Measurements from ENCODE around the gene CBX4. TPM values are rescaled to one million over a fixed set of nuclear protein-coding genes. Genes with fewer than 3 reads are reported as not detected.

CBX4 gene
- total and polyA plus RNA-seq, 10 of the 15 experiments (the other 5 are each of a cell fraction or from before 2014, with no cell fraction given), result 0.69 to 24.6 (median 4.2) TPM

DNA sequence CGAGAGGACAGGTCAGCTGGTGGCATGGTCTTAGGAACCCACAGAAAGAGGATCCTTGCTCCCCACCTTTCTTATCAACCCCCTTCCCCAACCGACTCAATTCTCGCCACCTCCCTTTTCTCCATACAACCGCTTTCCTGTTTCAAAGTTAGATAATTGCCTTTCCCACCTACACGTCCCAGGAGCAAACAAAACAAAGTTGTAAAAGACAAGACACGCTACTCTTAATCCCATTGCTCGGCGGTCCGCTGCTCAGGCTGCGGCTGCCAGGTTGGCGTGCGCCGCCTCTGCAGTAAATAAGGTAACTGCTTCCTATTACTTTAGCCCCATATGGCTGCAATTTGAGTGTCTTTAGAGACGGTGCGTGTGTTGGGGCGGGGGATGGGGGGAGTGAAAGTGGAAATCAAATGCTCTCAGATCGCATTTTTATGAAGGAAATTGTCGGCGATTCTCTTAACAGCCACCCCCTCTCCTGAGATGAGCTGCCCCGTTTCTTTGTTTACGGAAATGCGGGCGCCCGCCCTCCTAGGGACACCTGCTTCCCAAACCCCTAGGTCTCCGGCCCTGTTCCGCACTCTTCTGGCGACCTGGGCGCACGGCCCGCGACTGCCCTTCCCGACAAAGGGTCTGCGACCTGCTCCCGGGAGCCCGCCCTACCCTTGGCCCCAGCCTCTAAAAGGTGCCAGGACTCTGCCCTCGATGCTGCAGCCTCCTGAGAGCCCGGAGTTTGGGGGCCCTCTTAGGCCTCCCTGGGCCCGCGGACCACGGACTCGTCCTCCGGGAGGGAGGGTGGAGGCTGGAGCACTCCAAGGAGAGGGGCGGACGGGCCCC is 38.7 kb downstream of the CBX4 start (continued):
- TF ChIP-seq SMARCA5 (IDR thresholded peaks at IDR 0.05) (no peak), BCLAF1 (IDR thresholded peaks at IDR 0.05) (no peak), FOXK2 (IDR thresholded peaks at IDR 0.05) (peak; percentile 89), CBX5 (IDR thresholded peaks at IDR 0.05; ENCODE audit: low read depth) (0 out of 2 replicates have a peak, but pooled peaks have one; percentile 43), DPF2 (IDR thresholded peaks at IDR 0.05) (no peak), SPI1 (IDR thresholded peaks at IDR 0.05; ENCODE audit: borderline replicate concordance, insufficient read depth, low read depth, low read length) (no peak), IKZF2 (IDR thresholded peaks at IDR 0.05) (peak in 1 of 2 experiments; percentile 24; a peak in 1 of 4 replicates), MYB (IDR thresholded peaks at IDR 0.05; ENCODE audit: borderline replicate concordance, low read depth, low read length) (no peak), POU2F2 (IDR thresholded peaks at IDR 0.05; ENCODE audit: borderline replicate concordance, low read depth, low read length) (peak; percentile 29; the same call in 1 of the 3 replicates), TCF7 (IDR thresholded peaks at IDR 0.05; ENCODE audit: borderline replicate concordance) (no peak), ETV6 (conservative IDR thresholded peaks at IDR 0.05 in 1 of 2, IDR thresholded peaks at IDR 0.05 in 1 of 2; ENCODE audit: borderline replicate concordance in 1 of 2, low read depth in 1 of 2) (peak in 1 of 2 experiments; percentile 34; a peak in 1 of 4 replicates), HCFC1 (IDR thresholded peaks at IDR 0.05; ENCODE audit: low read length) (peak; percentile 32), CUX1 (IDR thresholded peaks at IDR 0.05; ENCODE audit: insufficient replicate concordance, low read depth, low read length) (no peak), USF2 (IDR thresholded peaks at IDR 0.05; ENCODE audit: borderline replicate concordance, low read depth, low read length) (no peak), PML (IDR thresholded peaks at IDR 0.05; ENCODE audit: low read length) (no peak), EGR1 (IDR thresholded peaks at IDR 0.05; ENCODE audit: borderline replicate concordance in 1 of 2, low read depth in 2 of 2, low read length in 2 of 2) (peak in 1 of 2 experiments; percentile 20; a peak in 1 of 3 replicates)
- TF ChIP-seq, protein P1, sequence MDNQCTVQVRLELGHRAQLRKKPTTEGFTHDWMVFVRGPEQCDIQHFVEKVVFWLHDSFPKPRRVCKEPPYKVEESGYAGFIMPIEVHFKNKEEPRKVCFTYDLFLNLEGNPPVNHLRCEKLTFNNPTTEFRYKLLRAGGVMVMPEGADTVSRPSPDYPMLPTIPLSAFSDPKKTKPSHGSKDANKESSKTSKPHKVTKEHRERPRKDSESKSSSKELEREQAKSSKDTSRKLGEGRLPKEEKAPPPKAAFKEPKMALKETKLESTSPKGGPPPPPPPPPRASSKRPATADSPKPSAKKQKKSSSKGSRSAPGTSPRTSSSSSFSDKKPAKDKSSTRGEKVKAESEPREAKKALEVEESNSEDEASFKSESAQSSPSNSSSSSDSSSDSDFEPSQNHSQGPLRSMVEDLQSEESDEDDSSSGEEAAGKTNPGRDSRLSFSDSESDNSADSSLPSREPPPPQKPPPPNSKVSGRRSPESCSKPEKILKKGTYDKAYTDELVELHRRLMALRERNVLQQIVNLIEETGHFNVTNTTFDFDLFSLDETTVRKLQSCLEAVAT (IDR thresholded peaks at IDR 0.05), result peak; percentile 99
